B cell (primary cell): ENCODE measurements around the gene NUDT16L1.

Experiments
- CTCF ChIP-seq: fragments of 200-600 bp; IDR thresholded peaks from one replicate; pipeline ENCODE4 v1.8.0; 2022; ENCODE audit warnings: antibody characterized with exemption, mild to moderate bottlenecking
- EZH2 ChIP-seq: IDR thresholded peaks from 2 replicates; pipeline ENCODE4 v1.6.1; 2012; ENCODE audit warnings: borderline replicate concordance, low read depth, mild to moderate bottlenecking, moderate library complexity, low read length; ENCODE audit not compliant: insufficient read depth, poor library complexity, severe bottlenecking

GRCh38 chr16:4713663-4714501 lies 20.5 kb downstream of the NUDT16L1 start:
- TF ChIP-seq CTCF (no peak), EZH2 (no peak)
